GM12801 (cell line): Measurements from ENCODE around the gene CNR1.

Source experiments
- CTCF ChIP-seq: IDR thresholded peaks from one replicate; pipeline ENCODE4 v1.5.1; 2011; ENCODE audit warnings: control low read depth; ENCODE audit not compliant: insufficient read length; ENCODE audit errors: extremely low read depth

Gene CNR1

DNA sequence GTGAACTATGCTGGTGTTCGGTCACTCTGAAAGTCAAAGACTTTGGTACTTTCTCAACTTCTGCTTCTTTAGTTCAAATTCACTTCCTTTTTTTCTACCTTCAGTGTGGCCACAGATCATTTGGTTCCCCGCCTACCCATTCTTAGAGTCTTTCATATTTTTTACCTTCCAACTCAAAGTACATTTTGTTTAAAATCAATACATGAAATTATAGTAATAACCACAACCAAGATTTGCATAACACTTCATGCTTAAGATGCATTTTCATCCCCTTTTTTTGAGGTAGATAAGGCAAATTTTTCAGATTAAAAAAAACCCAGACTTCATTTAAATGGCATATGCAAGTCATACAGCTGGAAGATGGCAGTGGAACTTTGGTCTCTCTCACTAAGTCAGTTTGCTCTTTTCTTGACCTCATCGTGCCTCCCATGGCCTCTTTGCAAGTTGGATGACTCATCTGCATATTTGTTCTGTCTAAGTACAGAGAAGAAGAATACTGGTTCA, 11.9 kb upstream of the CNR1 start:
- TF ChIP-seq CTCF = no peak

- no peak for TF ChIP-seq CTCF
Observed at GRCh38 chr6:88174906-88175305, 8.8 kb upstream of the CNR1 start.

DNA sequence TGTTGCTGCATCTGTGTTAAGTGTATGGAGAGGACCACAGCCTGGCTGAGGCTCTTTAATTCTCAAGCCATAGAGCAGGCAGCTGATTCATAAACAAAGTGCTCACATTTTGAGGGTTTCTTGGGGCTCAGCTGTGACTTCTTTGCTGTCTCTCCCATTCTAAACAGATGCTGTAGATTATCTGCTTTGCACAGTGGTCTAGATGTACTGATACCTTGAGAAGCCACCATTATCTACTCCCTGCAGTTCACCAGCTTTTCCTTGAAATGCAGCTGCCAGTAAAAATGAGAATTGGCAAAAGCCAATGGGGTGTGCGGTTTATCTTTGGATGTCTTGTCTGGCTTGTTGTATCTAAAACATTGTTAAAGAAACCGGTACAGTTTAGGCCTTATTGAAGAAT, 5.2 kb upstream of the CNR1 start:
- no peak for TF ChIP-seq CTCF

DNA sequence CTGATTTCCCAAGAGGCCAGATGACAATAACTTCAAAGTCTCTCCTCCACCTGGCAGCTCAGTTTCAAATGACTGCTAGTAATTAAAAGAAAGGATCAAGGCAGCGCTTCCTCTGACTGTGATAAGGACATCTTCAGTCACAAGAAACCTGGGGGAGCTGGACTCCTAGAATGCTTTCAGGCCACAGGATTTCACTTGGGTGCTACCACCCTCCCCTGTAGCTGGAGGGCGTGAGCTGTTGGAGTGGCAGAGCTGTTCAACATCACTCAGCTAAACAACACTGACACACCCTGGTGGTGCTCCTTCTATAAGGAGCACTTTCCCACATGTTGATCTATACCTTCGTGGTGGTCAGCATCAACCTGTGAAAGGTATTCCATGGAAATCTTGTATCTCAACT, 2.2 kb upstream of the CNR1 start:
- TF ChIP-seq CTCF = no peak

GRCh38 chr6:88167352-88167937, 1.3 kb upstream of the CNR1 start:
- TF ChIP-seq CTCF = no peak

- TF ChIP-seq CTCF = no peak
Observed at GRCh38 chr6:88166493-88167351, 575 bp upstream of the CNR1 start.

DNA sequence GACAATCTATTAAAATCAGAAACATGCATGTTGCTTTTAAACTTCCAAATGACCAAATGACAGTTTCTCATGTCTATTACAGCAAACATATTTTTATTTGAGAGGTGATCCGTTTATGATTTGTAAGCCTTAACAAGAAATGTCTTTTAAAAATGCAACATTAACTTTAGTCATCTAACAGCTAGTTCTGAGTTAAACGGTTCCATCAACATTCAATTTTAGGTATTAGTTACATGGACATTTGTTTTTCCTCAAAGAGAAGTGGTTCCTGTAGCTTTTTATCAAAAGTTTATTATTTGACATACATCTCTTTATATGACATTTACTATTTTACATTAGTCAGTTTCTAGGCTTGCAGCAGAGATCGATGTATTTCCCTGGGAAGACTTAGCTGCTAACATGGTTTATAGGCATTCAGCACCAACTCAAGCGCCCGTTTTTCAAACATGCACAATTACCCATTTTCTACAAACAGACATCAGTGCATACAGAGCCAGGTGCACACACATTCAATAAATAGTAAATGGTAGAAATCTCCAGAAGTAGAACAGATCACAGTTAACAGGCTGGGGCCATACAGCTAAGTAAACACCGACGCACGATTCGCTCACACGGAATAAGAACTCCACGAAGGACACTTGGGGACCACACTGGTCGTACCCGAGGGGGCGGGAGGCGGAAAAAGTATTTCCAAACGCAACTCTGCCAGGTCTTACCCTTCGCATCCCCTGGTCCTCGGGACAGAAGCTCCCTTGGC, 882 bp downstream of the CNR1 start:
- TF ChIP-seq CTCF = no peak
